ENCODE measurements around the gene CCDC146.
"Not testable (repeated sequence)": the region's sequence is repeated elsewhere in the genome, so short reads cannot be mapped to it uniquely, and the experiment has no call there.

GRCh38 chr7:77131781-77132180 lies 9.4 kb downstream of the CCDC146 start:
- not testable (repeated sequence) for TF ChIP-seq EZH2, CTCF (IDR thresholded peaks at IDR 0.05)
